HUES48 (cell line): ENCODE results near the gene KRTAP24-1.

Experiments
- H3K27ac ChIP-seq: one replicate; pipeline ENCODE4 v1.7.0; 2013; ENCODE audit warnings: low read depth, low read length, inconsistent platforms
- H3K27me3 ChIP-seq: 2 replicates; pipeline ENCODE4 v1.6.1; 2013; ENCODE audit warnings: mild to moderate bottlenecking, low read length; ENCODE audit not compliant: control insufficient read depth, insufficient read depth
- H3K36me3 ChIP-seq: 2 replicates; pipeline ENCODE4 v1.6.1; 2013; ENCODE audit warnings: low read length; ENCODE audit not compliant: control insufficient read depth, insufficient read depth
- H3K4me1 ChIP-seq: 2 replicates; pipeline ENCODE4 v1.6.1; 2013; ENCODE audit warnings: mild to moderate bottlenecking, low read length; ENCODE audit not compliant: control insufficient read depth, insufficient read depth
- H3K4me3 ChIP-seq: 2 replicates; pipeline ENCODE4 v1.5.1; 2013; ENCODE audit warnings: mild to moderate bottlenecking, low read depth, low read length
- H3K9ac ChIP-seq: 2 replicates; pipeline ENCODE4 v1.6.1; 2013; ENCODE audit warnings: mild to moderate bottlenecking, low read depth, low read length, moderate library complexity
- H3K9me3 ChIP-seq: 2 replicates; pipeline ENCODE4 v1.6.1; 2013; ENCODE audit warnings: low read length; ENCODE audit not compliant: control insufficient read depth, insufficient read depth

KRTAP24-1 gene

GRCh38 chr21:30282850-30283249 lies at the start of gene KRTAP24-1:
KRTAP24-1 (minus strand) TSS chr21:30282950; CDS start chr21:30282932, 18 bp downstream.
- Histone ChIP-seq H3K4me3 (no peak within 1 kb of the TSS), H3K36me3 (no peaks in the 10 kb centered on the region), H3K27me3 (no peaks in the 10 kb centered on the region), H3K4me1 (no peaks in the 10 kb centered on the region), H3K9me3 (no peaks in the 10 kb centered on the region), H3K27ac (no peak within 1 kb of the TSS), H3K9ac (no peak within 1 kb of the TSS)

- no peak overlapping the region for H3K27ac ChIP-seq
- no peaks in the 10 kb centered on the region for H3K36me3 ChIP-seq
- no peak overlapping the region for H3K9ac ChIP-seq
- no peak overlapping the region for H3K4me3 ChIP-seq
- H3K4me1 ChIP-seq = 0 out of 2 replicates have a peak, but pooled peaks cover 8% of the 10 kb centered on the region
- H3K27me3 ChIP-seq = no peaks in the 10 kb centered on the region
- peaks cover 11% of the 10 kb centered on the region; the same call in 1 of the 2 replicates for H3K9me3 ChIP-seq
Observed at GRCh38 chr21:30329203-30329875, 46.6 kb upstream of the KRTAP24-1 start.

- Histone ChIP-seq H3K27me3 (no peaks in the 10 kb centered on the region), H3K27ac (no peak overlapping the region), H3K4me3 (no peak overlapping the region), H3K36me3 (no peaks in the 10 kb centered on the region), H3K9ac (no peak overlapping the region), H3K4me1 (0 out of 2 replicates have a peak, but pooled peaks cover 8% of the 10 kb centered on the region), H3K9me3 (peaks cover 11% of the 10 kb centered on the region; the same call in 1 of the 2 replicates)
Observed at GRCh38 chr21:30326390-30326789, 43.6 kb upstream of the KRTAP24-1 start.

GRCh38 chr21:30320215-30320614 lies 37.5 kb upstream of the KRTAP24-1 start, which contains the start of gene KRTAP26-1:
KRTAP26-1 (minus strand) TSS chr21:30320315; CDS start chr21:30320035, 280 bp downstream.
- no peaks in the 10 kb centered on the region for H3K4me1 ChIP-seq
- H3K27ac ChIP-seq = no peak within 1 kb of the TSS
- H3K36me3 ChIP-seq = no peaks in the 10 kb centered on the region
- no peak within 1 kb of the TSS for H3K4me3 ChIP-seq
- H3K9me3 ChIP-seq = no peaks in the 10 kb centered on the region
- H3K27me3 ChIP-seq = no peaks in the 10 kb centered on the region
- no peak within 1 kb of the TSS for H3K9ac ChIP-seq

GRCh38 chr21:30315701-30316100 lies 33.0 kb upstream of the KRTAP24-1 start:
- no peaks in the 10 kb centered on the region for H3K27me3 ChIP-seq
- H3K36me3 ChIP-seq = no peaks in the 10 kb centered on the region
- no peaks in the 10 kb centered on the region for H3K4me1 ChIP-seq
- no peak overlapping the region for H3K9ac ChIP-seq
- H3K27ac ChIP-seq = no peak overlapping the region
- no peaks in the 10 kb centered on the region for H3K9me3 ChIP-seq
- H3K4me3 ChIP-seq = no peak overlapping the region

- H3K4me3 ChIP-seq = no peak overlapping the region
- H3K9ac ChIP-seq = no peak overlapping the region
- no peaks in the 10 kb centered on the region for H3K27me3 ChIP-seq
- H3K4me1 ChIP-seq = no peaks in the 10 kb centered on the region
- H3K36me3 ChIP-seq = no peaks in the 10 kb centered on the region
- no peak overlapping the region for H3K27ac ChIP-seq
- H3K9me3 ChIP-seq = no peaks in the 10 kb centered on the region
Observed at GRCh38 chr21:30306884-30307283, 24.1 kb upstream of the KRTAP24-1 start.

- no peaks in the 10 kb centered on the region for H3K27me3 ChIP-seq
- no peak overlapping the region for H3K4me3 ChIP-seq
- H3K9me3 ChIP-seq = no peaks in the 10 kb centered on the region
- H3K9ac ChIP-seq = no peak overlapping the region
- H3K36me3 ChIP-seq = no peaks in the 10 kb centered on the region
- H3K4me1 ChIP-seq = no peaks in the 10 kb centered on the region
- no peak overlapping the region for H3K27ac ChIP-seq
Observed at GRCh38 chr21:30305136-30305535, 22.4 kb upstream of the KRTAP24-1 start.

- no peak within 1 kb of the TSS for H3K9ac ChIP-seq
- H3K27ac ChIP-seq = no peak within 1 kb of the TSS
- no peaks in the 10 kb centered on the region for H3K4me1 ChIP-seq
- H3K9me3 ChIP-seq = no peaks in the 10 kb centered on the region
- H3K4me3 ChIP-seq = no peak within 1 kb of the TSS
- H3K27me3 ChIP-seq = no peaks in the 10 kb centered on the region
- no peaks in the 10 kb centered on the region for H3K36me3 ChIP-seq
Observed at GRCh38 chr21:30289215-30289614, 6.5 kb upstream of the KRTAP24-1 start, which contains the start of gene KRTAP25-1. KRTAP25-1 (minus strand) TSS chr21:30289514; CDS start chr21:30289490, 24 bp downstream.

GRCh38 chr21:30271611-30272010 lies 11.1 kb downstream of the KRTAP24-1 start:
- Histone ChIP-seq H3K4me3 (no peak overlapping the region), H3K27ac (no peak overlapping the region), H3K9me3 (no peaks in the 10 kb centered on the region), H3K36me3 (no peaks in the 10 kb centered on the region), H3K27me3 (no peaks in the 10 kb centered on the region), H3K4me1 (no peaks in the 10 kb centered on the region), H3K9ac (no peak overlapping the region)

- no peaks in the 10 kb centered on the region; the same call in 1 of the 2 replicates for H3K9me3 ChIP-seq
- no peak overlapping the region for H3K4me3 ChIP-seq
- H3K27ac ChIP-seq = no peak overlapping the region
- no peaks in the 10 kb centered on the region for H3K36me3 ChIP-seq
- H3K9ac ChIP-seq = no peak overlapping the region
- H3K4me1 ChIP-seq = no peaks in the 10 kb centered on the region
- no peaks in the 10 kb centered on the region for H3K27me3 ChIP-seq
Observed at GRCh38 chr21:30271156-30271555, 11.6 kb downstream of the KRTAP24-1 start.

GRCh38 chr21:30269803-30270530 lies 12.8 kb downstream of the KRTAP24-1 start:
- no peak overlapping the region for H3K27ac ChIP-seq
- H3K36me3 ChIP-seq = no peaks in the 10 kb centered on the region
- H3K9me3 ChIP-seq = no peaks in the 10 kb centered on the region; the same call in 1 of the 2 replicates
- H3K9ac ChIP-seq = no peak overlapping the region
- H3K27me3 ChIP-seq = no peaks in the 10 kb centered on the region
- H3K4me3 ChIP-seq = no peak overlapping the region
- H3K4me1 ChIP-seq = no peaks in the 10 kb centered on the region
